IMR-90 (cell line): ENCODE measurements around the gene USP36. TPM values are rescaled to one million over a fixed set of nuclear protein-coding genes. Genes with fewer than 3 reads are reported as not detected.

Experiments used
- ATAC-seq: fragments of 200-7000 bp; cut with Tn5 transposase; 2 replicates; pipeline ENCODE4 v1.9.1; 2020; ENCODE audit warnings: low read depth, mild to moderate bottlenecking, moderate library complexity
- BruUV-seq: library from RNA; stranded (reverse); fragments of 400-500 nt; replicated peaks from 2 replicates; lab custom pipeline; 2021; lab: Mats Ljungman, UMichigan
- CTCF ChIA-PET: fragments of 300-600 bp; formaldehyde crosslinking; extraction: SDS; loops from one replicate; lab custom pipeline; 2021; ENCODE audit warnings: antibody characterized with exemption; lab: Yijun Ruan, JAX
- POLR2A ChIA-PET: fragments of 300-600 bp; sonication (Branson Sonifier 250); formaldehyde crosslinking; loops from one replicate; lab custom pipeline; 2022; ENCODE audit warnings: antibody characterized with exemption; ENCODE audit not compliant: unreplicated experiment; lab: Charles Lee
- DNase-seq: peaks from one replicate; pipeline ENCODE4 v3.0.0; 2013
- H2AFZ ChIP-seq: replicated peaks from 2 replicates; pipeline ENCODE3; 2013; ENCODE audit warnings: low read length, mild to moderate bottlenecking; ENCODE audit not compliant: poor library complexity
- H2AK5ac ChIP-seq: 2 replicates; pipeline ENCODE4 v1.6.1; 2013; ENCODE audit warnings: low read depth, low read length, inconsistent platforms
- H2AK9ac ChIP-seq: replicated peaks from 2 replicates; pipeline ENCODE3; 2013; ENCODE audit warnings: mild to moderate bottlenecking, low read depth, low read length, moderate library complexity; ENCODE audit not compliant: poor library complexity
- H2BK120ac ChIP-seq: 2 replicates; pipeline ENCODE4 v1.6.1; 2013; ENCODE audit warnings: low read depth, low read length, inconsistent platforms
- H2BK15ac ChIP-seq: 3 replicates; pipeline ENCODE4 v1.6.1; 2013; ENCODE audit warnings: low read depth, low read length, inconsistent platforms
- H2BK20ac ChIP-seq: 2 replicates; pipeline ENCODE4 v1.6.1; 2013; ENCODE audit warnings: low read depth, mild to moderate bottlenecking, inconsistent platforms, low read length, moderate library complexity
- H2BK5ac ChIP-seq: 2 replicates; pipeline ENCODE4 v1.6.1; 2013; ENCODE audit warnings: mild to moderate bottlenecking, low read depth, low read length, inconsistent platforms; ENCODE audit not compliant: poor library complexity, severe bottlenecking
- H3K14ac ChIP-seq: replicated peaks from 2 replicates; pipeline ENCODE4 v1.6.1; 2013; ENCODE audit warnings: low read depth, low read length, inconsistent platforms
- H3K18ac ChIP-seq: 2 replicates; pipeline ENCODE4 v1.6.1; 2013; ENCODE audit warnings: low read depth, low read length, control low read depth
- H3K23ac ChIP-seq: 2 replicates; pipeline ENCODE4 v1.6.1; 2013; ENCODE audit warnings: low read depth, low read length, inconsistent platforms
- H3K27ac ChIP-seq: 2 replicates; pipeline ENCODE4 v1.5.1; 2013; ENCODE audit warnings: mild to moderate bottlenecking, control low read depth, low read length; ENCODE audit not compliant: insufficient read depth
- H3K27me3 ChIP-seq: 2 replicates; pipeline ENCODE4 v1.6.1; 2013; ENCODE audit warnings: low read length; ENCODE audit not compliant: control insufficient read depth, insufficient read depth
- H3K36me3 ChIP-seq: 2 replicates; pipeline ENCODE4 v1.6.1; 2013; ENCODE audit warnings: low read length, mixed read lengths; ENCODE audit not compliant: control insufficient read depth, insufficient read depth
- H3K4ac ChIP-seq: 2 replicates; pipeline ENCODE4 v1.6.1; 2013; ENCODE audit warnings: low read depth, low read length, inconsistent platforms
- H3K4me1 ChIP-seq: 2 replicates; pipeline ENCODE4 v1.6.1; 2013; ENCODE audit warnings: low read length, mixed read lengths; ENCODE audit not compliant: control insufficient read depth, insufficient read depth
- H3K4me2 ChIP-seq: 2 replicates; pipeline ENCODE4 v1.6.1; 2013; ENCODE audit warnings: low read depth, mild to moderate bottlenecking, control low read depth, low read length, moderate library complexity
- H3K4me3 ChIP-seq: 2 replicates; pipeline ENCODE4 v1.5.1; 2013; ENCODE audit warnings: low read depth, mild to moderate bottlenecking, control low read depth, low read length, moderate library complexity; ENCODE audit not compliant: insufficient read depth
- H3K56ac ChIP-seq: 2 replicates; pipeline ENCODE4 v1.6.1; 2013; ENCODE audit warnings: low read length, inconsistent platforms; ENCODE audit not compliant: insufficient read depth; ENCODE audit errors: extremely low read depth
- H3K79me1 ChIP-seq, 2 experiments: 2 replicates each; pipeline ENCODE4 v1.6.1; 2013; ENCODE audit warnings: low read length in 2 of 2, inconsistent platforms in 1 of 2, low read depth in 1 of 2
- H3K9ac ChIP-seq: 2 replicates; pipeline ENCODE4 v1.6.1; 2013; ENCODE audit warnings: low read depth, low read length, control low read depth
- H3K9me1 ChIP-seq: 2 replicates; pipeline ENCODE4 v1.6.1; 2013; ENCODE audit warnings: low read length, inconsistent platforms; ENCODE audit not compliant: insufficient read depth
- H3K9me3 ChIP-seq: 2 replicates; pipeline ENCODE4 v1.6.1; 2013; ENCODE audit warnings: low read length; ENCODE audit not compliant: control insufficient read depth, insufficient read depth
- H4K20me1 ChIP-seq: 2 replicates; pipeline ENCODE4 v1.6.1; 2013; ENCODE audit warnings: low read length, inconsistent platforms; ENCODE audit not compliant: insufficient read depth
- H4K5ac ChIP-seq: 2 replicates; pipeline ENCODE4 v1.6.1; 2013; ENCODE audit warnings: mild to moderate bottlenecking, low read depth, low read length, control low read depth
- H4K8ac ChIP-seq, 2 experiments: 2 replicates each; pipeline ENCODE4 v1.6.1; 2013; ENCODE audit warnings: low read depth in 2 of 2, low read length in 2 of 2, control low read depth in 1 of 2, inconsistent platforms in 1 of 2
- H4K91ac ChIP-seq: 2 replicates; pipeline ENCODE4 v1.6.1; 2013; ENCODE audit warnings: low read depth, low read length, inconsistent platforms; ENCODE audit not compliant: insufficient read depth
- MAZ ChIP-seq: IDR thresholded peaks from 2 replicates; pipeline ENCODE4 v1.6.1; 2012; ENCODE audit warnings: low read depth, mild to moderate bottlenecking, low read length, improper control_type of control experiment, moderate library complexity, borderline replicate concordance
- NFE2L2 ChIP-seq: fragments of 150-350 bp; IDR thresholded peaks from 2 replicates; pipeline ENCODE4 v1.6.1; 2016; ENCODE audit warnings: low read depth, mild to moderate bottlenecking, low read length
- RFX5 ChIP-seq: IDR thresholded peaks from 2 replicates; pipeline ENCODE4 v1.8.0; 2012; ENCODE audit warnings: low read depth, mild to moderate bottlenecking, low read length, moderate library complexity
- USF2 ChIP-seq: fragments of 150-350 bp; IDR thresholded peaks from 2 replicates; pipeline ENCODE4 v1.6.1; 2017; ENCODE audit warnings: mild to moderate bottlenecking, antibody characterized with exemption, low read length, low read depth
- WGBS, 2 experiments: methylation state at CpG; one replicate each; pipeline versions ENCODE4 v1.1.5 to v1.1.7; 2013; ENCODE audit warnings: missing lambda C conversion rate in 2 of 2; ENCODE audit not compliant: insufficient read length in 1 of 2; ENCODE audit errors: extremely low coverage in 2 of 2; 5-methylcytosine and 5-hydroxymethylcytosine counted together
- dilution Hi-C: fragments of 300-500 bp; cut with HindIII; formaldehyde crosslinking; loops from one replicate; pipeline ENCODE4 v1.14.3; 2018; ENCODE audit warnings: low sequenced_read_pairs; ENCODE audit not compliant: unreplicated experiment
- in situ Hi-C: fragments of 300-500 bp; cut with MboI; formaldehyde crosslinking; loops from 3 replicates; pipeline ENCODE4 v1.14.3; 2019; ENCODE audit warnings: low sequenced_read_pairs, inconsistent platforms, mixed read lengths
- intact Hi-C: fragments of 100-400 bp; cut with micrococcal nuclease; formaldehyde crosslinking; loops from 2 replicates; pipeline ENCODE4 v1.10.0; 2022
- polyA plus RNA-seq, 3 experiments: library from polyadenylated mRNA; depleted of rRNA; stranded (reverse); fragments of >200 nt; gene quantifications; 2 replicates each; pipeline ENCODE4 v1.2.3, GENCODE V29; 2012; ENCODE audit warnings: low replicate concordance in 1 of 3
- total RNA-seq: library from RNA; depleted of rRNA; stranded (reverse); fragments of >200 nt; gene quantifications from 2 replicates; pipeline ENCODE4 v1.2.3, GENCODE V29; 2012

The USP36 gene
- total and polyA plus RNA-seq, 2 of the 4 experiments (the other 2 are of a cell fraction), result 30.6 to 38.3 TPM

DNA sequence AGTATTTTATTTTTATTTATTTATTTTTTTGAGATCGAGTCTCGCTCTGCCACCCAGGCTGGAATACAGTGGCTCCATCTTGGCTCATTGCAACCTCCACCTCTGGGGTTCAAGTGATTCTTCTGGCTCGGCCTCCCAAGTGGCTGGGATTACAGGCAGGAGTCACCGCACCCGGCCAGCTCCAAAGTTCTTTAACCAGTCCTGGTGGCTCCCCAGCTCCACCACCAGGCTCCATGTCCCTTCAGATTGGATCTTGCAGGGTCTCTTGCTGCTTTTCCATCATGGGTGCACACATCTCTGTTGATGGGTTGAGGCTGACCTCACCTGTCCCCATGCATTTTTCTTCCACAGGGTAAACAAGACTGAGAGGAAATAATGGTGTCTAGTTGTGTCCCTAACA, 8.4 kb upstream of the USP36 start:
- no peak overlapping the region for H3K18ac ChIP-seq
- H3K4ac ChIP-seq, result no peak overlapping the region
- intact Hi-C loops (no loop called here), dilution Hi-C loops (no loop called here), in situ Hi-C loops (no loop called here)
- peaks cover 0 to 11% of the 10 kb centered on the region in 2 experiments; a peak in 2 of 4 replicates for H3K79me1 ChIP-seq
- no peak overlapping the region for H2AFZ ChIP-seq
- peaks cover 7% of the 10 kb centered on the region for H3K36me3 ChIP-seq
- no peak overlapping the region for H3K27ac ChIP-seq
- no peak overlapping the region for H3K4me3 ChIP-seq
- ATAC-seq, result no peak
- DNase-seq, result no peak
- H2AK9ac ChIP-seq, result no peak overlapping the region
- TF ChIP-seq MAZ (no peak), USF2 (no peak), RFX5 (no peak), NFE2L2 (no peak)
- POLR2A ChIA-PET, result no interaction called here
- H4K20me1 ChIP-seq, result no peaks in the 10 kb centered on the region
- H2BK15ac ChIP-seq, result no peak overlapping the region
- peaks cover 3% of the 10 kb centered on the region; the same call in 1 of the 2 replicates for H3K4me1 ChIP-seq
- no peak overlapping the region for H2BK120ac ChIP-seq
- no peak overlapping the region for H3K23ac ChIP-seq
- CTCF ChIA-PET, result no interaction called here
- peaks cover 9% of the 10 kb centered on the region for H3K9me1 ChIP-seq
- BruUV-seq, result no TSS peak
- no peak overlapping the region for H4K91ac ChIP-seq
- WGBS, 2 experiments, result no CpG with 5 or more reads among the region's 5 CpGs
- no peaks in the 10 kb centered on the region for H3K9me3 ChIP-seq
- H3K14ac ChIP-seq, result no peak overlapping the region
- H2AK5ac ChIP-seq, result no peak overlapping the region
- no peak overlapping the region for H2BK20ac ChIP-seq
- H4K8ac ChIP-seq, result no peak overlapping the region
- no peak overlapping the region for H4K5ac ChIP-seq
- H3K56ac ChIP-seq, result no peak overlapping the region
- H3K27me3 ChIP-seq, result no peaks in the 10 kb centered on the region
- H2BK5ac ChIP-seq, result no peak overlapping the region
- no peak overlapping the region for H3K4me2 ChIP-seq
- no peak overlapping the region for H3K9ac ChIP-seq
